HepG2 (cell line): Measurements from ENCODE around the gene TMED6. TPM values are rescaled to one million over a fixed set of nuclear protein-coding genes. Genes with fewer than 3 reads are reported as not detected.

Experiments used
- ARNT ChIP-seq: fragments of 450-650 bp; IDR thresholded peaks from 2 replicates; pipeline ENCODE4 v1.6.1; 2017
- MYC ChIP-seq: sonication (generic); formaldehyde crosslinking; IDR thresholded peaks from 2 replicates; pipeline ENCODE4 v1.9.0; 2021; ENCODE audit warnings: missing genetic modification reagents, borderline replicate concordance
- NR1H2 ChIP-seq: sonication (generic); formaldehyde crosslinking; IDR thresholded peaks from 2 replicates; pipeline ENCODE4 v1.8.1; 2022; ENCODE audit warnings: low read depth, missing genetic modification reagents, borderline replicate concordance
- NR2F1 ChIP-seq, 2 experiments: fragments of 450-650 bp in 1 of 2; formaldehyde crosslinking in 1 of 2; IDR thresholded peaks; 2 replicates each; pipeline versions ENCODE4 v1.5.0 to v1.6.1; 2016 to 2020; ENCODE audit warnings: mild to moderate bottlenecking in 1 of 2, missing compliant biosample characterization in 1 of 2, missing genetic modification reagents in 1 of 2, moderate library complexity in 1 of 2
- POLR2A ChIP-seq, 2 experiments: IDR thresholded peaks; 2 replicates each; pipeline ENCODE4 v1.6.1; 2011; ENCODE audit warnings: low read depth in 2 of 2, low read length in 2 of 2, mild to moderate bottlenecking in 1 of 2, moderate library complexity in 1 of 2; ENCODE audit not compliant: insufficient read depth in 1 of 2
- PRMT3 ChIP-seq: sonication (generic); formaldehyde crosslinking; IDR thresholded peaks from 2 replicates; pipeline ENCODE4 v1.8.1; 2022; ENCODE audit warnings: low read depth, mild to moderate bottlenecking, moderate library complexity, missing genetic modification reagents, borderline replicate concordance
- ZBTB21 ChIP-seq: sonication (generic); formaldehyde crosslinking; IDR thresholded peaks from 2 replicates; pipeline ENCODE4 v1.4.0; 2020; ENCODE audit warnings: missing genetic modification reagents
- ZFP90 ChIP-seq: sonication (generic); formaldehyde crosslinking; IDR thresholded peaks from 2 replicates; pipeline ENCODE4 v1.8.0; 2022; ENCODE audit warnings: missing genetic modification reagents, mild to moderate bottlenecking, inconsistent platforms, borderline replicate concordance
- ZNF121 ChIP-seq: sonication (generic); formaldehyde crosslinking; IDR thresholded peaks from 2 replicates; pipeline ENCODE4 v1.5.0; 2020; ENCODE audit warnings: mild to moderate bottlenecking, missing genetic modification reagents
- ZNF510 ChIP-seq: sonication (generic); formaldehyde crosslinking; IDR thresholded peaks from 2 replicates; pipeline ENCODE4 v1.4.0; 2020; ENCODE audit warnings: low read depth, mild to moderate bottlenecking, missing genetic modification reagents
- ZNF781 ChIP-seq: sonication (generic); formaldehyde crosslinking; IDR thresholded peaks from 2 replicates; pipeline ENCODE4 v1.5.1; 2020; ENCODE audit warnings: borderline replicate concordance, mild to moderate bottlenecking, missing genetic modification reagents; ENCODE audit errors: not compliant biosample characterization
- polyA plus RNA-seq, 8 experiments: library from polyadenylated mRNA; depleted of rRNA in 3 of 8; stranded (reverse) in 7 of 8; unstranded in 1 of 8; fragments of >200 nt; fragmentation: Illumina TruSeq in 4 of 8; extraction: Trizol in 4 of 8; gene quantifications; 2 replicates each; pipeline versions ENCODE4 v1.2.1 to v1.2.3, GENCODE V29; 2011 to 2016; ENCODE audit warnings: low read depth in 4 of 8, missing spikeins in 1 of 8, mixed read lengths in 1 of 8; ENCODE audit not compliant: insufficient read depth in 1 of 8
- total RNA-seq, 5 experiments: library from RNA; depleted of rRNA; stranded (reverse); fragments of >200 nt; fragmentation: Illumina TruSeq; extraction: Trizol; gene quantifications; 2 replicates each; pipeline ENCODE4 v1.2.3, GENCODE V29; 2016; ENCODE audit warnings: low read depth in 1 of 5
- TF ChIP-seq, protein P1 (sequence below): sonication (generic); formaldehyde crosslinking; IDR thresholded peaks from 2 replicates; pipeline ENCODE4 v1.4.0; 2020; ENCODE audit warnings: mild to moderate bottlenecking, missing genetic modification reagents
- TF ChIP-seq, protein P2 (sequence below): sonication (generic); formaldehyde crosslinking; IDR thresholded peaks from 2 replicates; pipeline ENCODE4 v1.9.0; 2022; ENCODE audit warnings: missing genetic modification reagents, mild to moderate bottlenecking, borderline replicate concordance
- TF ChIP-seq, protein P3 (sequence below): sonication (generic); formaldehyde crosslinking; IDR thresholded peaks from 2 replicates; pipeline ENCODE4 v1.9.0; 2021; ENCODE audit warnings: missing genetic modification reagents, borderline replicate concordance
- TF ChIP-seq, protein P4 (sequence below): IDR thresholded peaks from 2 replicates; pipeline ENCODE4 v1.6.1; 2016; ENCODE audit warnings: low read depth, control low read depth
- TF ChIP-seq, protein P5 (sequence below): sonication (generic); formaldehyde crosslinking; IDR thresholded peaks from 2 replicates; pipeline ENCODE4 v1.4.0; 2020; ENCODE audit warnings: missing genetic modification reagents
- TF ChIP-seq, protein P6 (sequence below): sonication (generic); formaldehyde crosslinking; IDR thresholded peaks from 2 replicates; pipeline ENCODE4 v1.9.0; 2022; ENCODE audit warnings: low read depth, missing genetic modification reagents

TMED6 gene
- total and polyA plus RNA-seq, 2 of the 13 experiments (the other 11 are each of a cell fraction or from before 2014, with no cell fraction given), result 9.8 to 14.4 TPM

DNA sequence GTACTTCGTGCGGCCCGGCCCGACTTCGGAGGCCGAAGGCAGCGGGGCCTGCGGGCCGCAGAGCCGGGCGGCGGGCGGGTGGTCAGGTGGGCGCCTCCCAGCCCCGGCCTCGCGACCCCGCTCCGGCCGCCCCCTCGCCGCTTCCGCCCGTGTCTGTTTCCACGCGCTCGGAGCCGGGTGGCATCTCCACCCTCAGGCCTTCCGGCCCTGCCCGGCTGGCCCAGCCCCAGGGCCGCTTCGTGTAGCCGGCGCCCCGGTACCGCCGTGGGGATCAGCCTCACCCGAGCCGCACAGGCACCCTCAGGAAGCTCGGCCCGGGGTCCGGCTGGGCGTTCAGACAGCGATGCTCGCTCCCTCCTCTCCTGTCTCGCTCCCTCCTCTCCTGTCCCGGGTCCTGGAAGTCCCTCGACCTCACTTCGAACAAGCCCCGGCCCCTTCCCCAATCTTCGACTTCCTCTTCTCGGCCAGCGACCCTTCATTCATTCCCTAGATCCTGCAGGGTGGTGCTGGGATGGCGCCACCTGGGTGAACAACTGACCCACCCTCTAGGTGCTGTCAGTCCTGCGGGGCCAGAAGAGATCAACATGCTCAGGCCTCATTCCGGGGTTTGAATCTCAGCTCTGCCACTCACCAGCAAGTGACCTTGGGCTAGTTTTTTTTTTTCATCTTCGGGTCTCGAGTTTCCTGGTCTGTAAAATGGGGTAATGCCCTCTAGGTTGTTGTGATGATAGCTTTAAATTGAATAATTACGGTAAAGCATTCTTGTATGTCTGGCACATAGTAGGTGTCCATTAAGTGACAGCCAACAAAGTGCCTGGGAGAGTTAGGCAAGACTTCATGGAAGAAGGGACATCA, 39.8 kb downstream of the TMED6 start (continued):
- no peak for TF ChIP-seq PRMT3 (CRISPR knock-in tag)
- no peak for TF ChIP-seq ARNT
- TF ChIP-seq ZNF510 (CRISPR knock-in tag), result peak; percentile 64; the same call in 1 of the 2 replicates
- no peak for TF ChIP-seq NR1H2 (CRISPR knock-in tag)
- TF ChIP-seq, protein P1, sequence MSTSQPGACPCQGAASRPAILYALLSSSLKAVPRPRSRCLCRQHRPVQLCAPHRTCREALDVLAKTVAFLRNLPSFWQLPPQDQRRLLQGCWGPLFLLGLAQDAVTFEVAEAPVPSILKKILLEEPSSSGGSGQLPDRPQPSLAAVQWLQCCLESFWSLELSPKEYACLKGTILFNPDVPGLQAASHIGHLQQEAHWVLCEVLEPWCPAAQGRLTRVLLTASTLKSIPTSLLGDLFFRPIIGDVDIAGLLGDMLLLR (CRISPR knock-in tag), result no peak; the same call in 1 of the 2 replicates
- TF ChIP-seq, protein P2, sequence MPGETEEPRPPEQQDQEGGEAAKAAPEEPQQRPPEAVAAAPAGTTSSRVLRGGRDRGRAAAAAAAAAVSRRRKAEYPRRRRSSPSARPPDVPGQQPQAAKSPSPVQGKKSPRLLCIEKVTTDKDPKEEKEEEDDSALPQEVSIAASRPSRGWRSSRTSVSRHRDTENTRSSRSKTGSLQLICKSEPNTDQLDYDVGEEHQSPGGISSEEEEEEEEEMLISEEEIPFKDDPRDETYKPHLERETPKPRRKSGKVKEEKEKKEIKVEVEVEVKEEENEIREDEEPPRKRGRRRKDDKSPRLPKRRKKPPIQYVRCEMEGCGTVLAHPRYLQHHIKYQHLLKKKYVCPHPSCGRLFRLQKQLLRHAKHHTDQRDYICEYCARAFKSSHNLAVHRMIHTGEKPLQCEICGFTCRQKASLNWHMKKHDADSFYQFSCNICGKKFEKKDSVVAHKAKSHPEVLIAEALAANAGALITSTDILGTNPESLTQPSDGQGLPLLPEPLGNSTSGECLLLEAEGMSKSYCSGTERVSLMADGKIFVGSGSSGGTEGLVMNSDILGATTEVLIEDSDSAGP (CRISPR knock-in tag), result peak; percentile 64; the same call in 1 of the 2 replicates
- TF ChIP-seq, protein P3, sequence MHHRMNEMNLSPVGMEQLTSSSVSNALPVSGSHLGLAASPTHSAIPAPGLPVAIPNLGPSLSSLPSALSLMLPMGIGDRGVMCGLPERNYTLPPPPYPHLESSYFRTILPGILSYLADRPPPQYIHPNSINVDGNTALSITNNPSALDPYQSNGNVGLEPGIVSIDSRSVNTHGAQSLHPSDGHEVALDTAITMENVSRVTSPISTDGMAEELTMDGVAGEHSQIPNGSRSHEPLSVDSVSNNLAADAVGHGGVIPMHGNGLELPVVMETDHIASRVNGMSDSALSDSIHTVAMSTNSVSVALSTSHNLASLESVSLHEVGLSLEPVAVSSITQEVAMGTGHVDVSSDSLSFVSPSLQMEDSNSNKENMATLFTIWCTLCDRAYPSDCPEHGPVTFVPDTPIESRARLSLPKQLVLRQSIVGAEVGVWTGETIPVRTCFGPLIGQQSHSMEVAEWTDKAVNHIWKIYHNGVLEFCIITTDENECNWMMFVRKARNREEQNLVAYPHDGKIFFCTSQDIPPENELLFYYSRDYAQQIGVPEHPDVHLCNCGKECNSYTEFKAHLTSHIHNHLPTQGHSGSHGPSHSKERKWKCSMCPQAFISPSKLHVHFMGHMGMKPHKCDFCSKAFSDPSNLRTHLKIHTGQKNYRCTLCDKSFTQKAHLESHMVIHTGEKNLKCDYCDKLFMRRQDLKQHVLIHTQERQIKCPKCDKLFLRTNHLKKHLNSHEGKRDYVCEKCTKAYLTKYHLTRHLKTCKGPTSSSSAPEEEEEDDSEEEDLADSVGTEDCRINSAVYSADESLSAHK (CRISPR knock-in tag), result no peak
- no peak for TF ChIP-seq ZBTB21
- peak in 1 of 2 experiments; percentile 11; a peak in 1 of 4 replicates for TF ChIP-seq NR2F1 (CRISPR knock-in tag; IDR thresholded peaks at IDR 0.05)
- TF ChIP-seq, protein P4, sequence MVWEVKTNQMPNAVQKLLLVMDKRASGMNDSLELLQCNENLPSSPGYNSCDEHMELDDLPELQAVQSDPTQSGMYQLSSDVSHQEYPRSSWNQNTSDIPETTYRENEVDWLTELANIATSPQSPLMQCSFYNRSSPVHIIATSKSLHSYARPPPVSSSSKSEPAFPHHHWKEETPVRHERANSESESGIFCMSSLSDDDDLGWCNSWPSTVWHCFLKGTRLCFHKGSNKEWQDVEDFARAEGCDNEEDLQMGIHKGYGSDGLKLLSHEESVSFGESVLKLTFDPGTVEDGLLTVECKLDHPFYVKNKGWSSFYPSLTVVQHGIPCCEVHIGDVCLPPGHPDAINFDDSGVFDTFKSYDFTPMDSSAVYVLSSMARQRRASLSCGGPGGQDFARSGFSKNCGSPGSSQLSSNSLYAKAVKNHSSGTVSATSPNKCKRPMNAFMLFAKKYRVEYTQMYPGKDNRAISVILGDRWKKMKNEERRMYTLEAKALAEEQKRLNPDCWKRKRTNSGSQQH (CRISPR knock-in tag), result peak; percentile 98
- TF ChIP-seq, protein P5, sequence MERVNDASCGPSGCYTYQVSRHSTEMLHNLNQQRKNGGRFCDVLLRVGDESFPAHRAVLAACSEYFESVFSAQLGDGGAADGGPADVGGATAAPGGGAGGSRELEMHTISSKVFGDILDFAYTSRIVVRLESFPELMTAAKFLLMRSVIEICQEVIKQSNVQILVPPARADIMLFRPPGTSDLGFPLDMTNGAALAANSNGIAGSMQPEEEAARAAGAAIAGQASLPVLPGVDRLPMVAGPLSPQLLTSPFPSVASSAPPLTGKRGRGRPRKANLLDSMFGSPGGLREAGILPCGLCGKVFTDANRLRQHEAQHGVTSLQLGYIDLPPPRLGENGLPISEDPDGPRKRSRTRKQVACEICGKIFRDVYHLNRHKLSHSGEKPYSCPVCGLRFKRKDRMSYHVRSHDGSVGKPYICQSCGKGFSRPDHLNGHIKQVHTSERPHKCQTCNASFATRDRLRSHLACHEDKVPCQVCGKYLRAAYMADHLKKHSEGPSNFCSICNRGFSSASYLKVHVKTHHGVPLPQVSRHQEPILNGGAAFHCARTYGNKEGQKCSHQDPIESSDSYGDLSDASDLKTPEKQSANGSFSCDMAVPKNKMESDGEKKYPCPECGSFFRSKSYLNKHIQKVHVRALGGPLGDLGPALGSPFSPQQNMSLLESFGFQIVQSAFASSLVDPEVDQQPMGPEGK, result peak; percentile 56
- TF ChIP-seq ZNF781 (CRISPR knock-in tag), result peak; percentile 59
- peak; percentile 6; the same call in 1 of the 2 replicates for TF ChIP-seq ZNF121 (CRISPR knock-in tag)
- peak; percentile 70; the same call in 1 of the 2 replicates for TF ChIP-seq MYC
- TF ChIP-seq, protein P6, sequence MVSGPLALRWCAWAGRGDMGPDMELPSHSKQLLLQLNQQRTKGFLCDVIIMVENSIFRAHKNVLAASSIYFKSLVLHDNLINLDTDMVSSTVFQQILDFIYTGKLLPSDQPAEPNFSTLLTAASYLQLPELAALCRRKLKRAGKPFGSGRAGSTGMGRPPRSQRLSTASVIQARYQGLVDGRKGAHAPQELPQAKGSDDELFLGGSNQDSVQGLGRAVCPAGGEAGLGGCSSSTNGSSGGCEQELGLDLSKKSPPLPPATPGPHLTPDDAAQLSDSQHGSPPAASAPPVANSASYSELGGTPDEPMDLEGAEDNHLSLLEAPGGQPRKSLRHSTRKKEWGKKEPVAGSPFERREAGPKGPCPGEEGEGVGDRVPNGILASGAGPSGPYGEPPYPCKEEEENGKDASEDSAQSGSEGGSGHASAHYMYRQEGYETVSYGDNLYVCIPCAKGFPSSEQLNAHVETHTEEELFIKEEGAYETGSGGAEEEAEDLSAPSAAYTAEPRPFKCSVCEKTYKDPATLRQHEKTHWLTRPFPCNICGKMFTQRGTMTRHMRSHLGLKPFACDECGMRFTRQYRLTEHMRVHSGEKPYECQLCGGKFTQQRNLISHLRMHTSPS (CRISPR knock-in tag), result peak; percentile 16; the same call in 1 of the 2 replicates
- TF ChIP-seq ZFP90 (CRISPR knock-in tag), result peak; percentile 76; the same call in 1 of the 2 replicates
- TF ChIP-seq POLR2A (IDR thresholded peaks at IDR 0.05; ENCODE audit: insufficient read depth in 1 of 2, low read depth in 2 of 2, low read length in 2 of 2), result 0 out of 4 replicates have a peak, but pooled peaks of 1 of the 2 experiments have one; percentile 24
